ENCODE measurements around the gene HPS4.
"Not testable (repeated sequence)": the region's sequence is repeated elsewhere in the genome, so short reads cannot be mapped to it uniquely, and the experiment has no call there.

Gene HPS4

GRCh38 chr22:26445577-26446275, 37.9 kb downstream of the HPS4 start:
- in situ Hi-C loops (cut with HindIII; ENCODE audit: low sequenced_read_pairs) = no loop called here

GRCh38 chr22:26444777-26445176, 38.8 kb downstream of the HPS4 start:
- in situ Hi-C loops (cut with HindIII; ENCODE audit: low sequenced_read_pairs) = no loop called here

DNA sequence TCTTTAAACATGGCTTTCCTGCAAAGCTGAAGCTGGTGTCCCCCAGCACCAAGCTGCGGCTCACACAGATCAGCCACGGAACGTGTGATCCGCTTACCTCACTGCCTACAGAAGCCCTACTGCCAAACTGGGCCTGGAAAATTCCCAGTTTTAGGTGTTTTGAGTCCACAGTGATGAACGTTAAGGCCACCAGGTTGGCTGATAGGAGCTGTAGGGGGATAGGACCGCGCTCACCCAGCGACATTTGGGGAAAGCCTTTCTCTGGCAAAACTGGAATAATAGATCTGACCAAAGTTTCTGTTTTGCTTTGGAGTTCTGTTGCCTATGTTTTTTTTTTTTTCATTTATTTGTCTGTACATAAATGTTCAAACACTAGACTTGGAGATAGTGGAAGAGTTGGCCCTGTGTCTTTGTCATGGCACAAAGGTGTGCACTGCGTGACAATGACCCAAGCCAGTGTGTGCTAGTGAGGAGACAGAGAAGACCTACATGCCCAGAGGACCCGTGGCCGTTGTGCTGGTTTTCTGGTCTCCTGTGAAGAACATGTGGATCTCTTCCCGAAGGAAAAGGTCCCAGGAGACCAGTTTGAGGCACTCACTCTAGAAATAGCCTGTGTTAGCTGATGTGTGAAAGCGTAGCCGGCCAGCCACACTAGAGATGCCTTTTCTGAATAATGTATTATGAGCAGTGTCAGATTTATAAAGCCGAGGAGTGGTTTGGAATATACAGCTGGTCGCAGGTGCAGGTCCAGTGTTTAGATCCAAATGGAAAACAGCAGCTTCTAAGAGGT, 39.5 kb downstream of the HPS4 start:
- in situ Hi-C loops (cut with HindIII; ENCODE audit: low sequenced_read_pairs) = no loop called here

DNA sequence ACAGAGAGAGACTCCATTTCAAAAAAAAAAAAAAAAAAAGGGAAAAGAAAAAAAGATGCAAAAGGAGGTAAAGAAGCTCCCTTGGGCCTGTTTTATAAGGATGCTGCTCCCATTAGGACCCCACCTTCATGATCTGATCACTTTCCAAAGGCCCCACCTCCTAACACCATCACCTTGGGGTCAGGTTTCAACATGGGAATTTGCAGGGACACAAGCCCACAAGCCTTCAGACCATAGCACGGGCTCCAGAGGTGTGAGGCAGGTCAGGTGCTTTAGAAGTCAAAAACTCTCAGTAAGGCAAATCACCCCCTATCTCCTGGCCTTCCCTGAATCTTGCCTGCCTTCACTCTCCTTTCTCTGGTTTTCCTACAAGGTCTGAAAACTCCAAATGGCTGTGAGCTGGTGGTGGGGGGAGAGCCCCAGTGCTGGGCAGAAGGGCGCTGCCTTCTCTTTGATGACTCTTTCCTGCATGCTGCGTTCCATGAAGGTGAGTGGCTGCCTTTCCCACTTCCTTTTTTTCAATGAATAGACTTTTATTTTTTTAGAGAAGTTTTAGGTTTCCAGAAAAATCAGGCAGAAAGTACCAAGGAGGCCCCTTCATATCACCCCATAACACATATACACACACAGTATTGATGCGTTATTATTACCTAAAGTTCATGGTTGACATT, 41.4 kb downstream of the HPS4 start:
- in situ Hi-C loops (cut with HindIII; ENCODE audit: low sequenced_read_pairs) = no loop called here

- in situ Hi-C loops (cut with HindIII; ENCODE audit: low sequenced_read_pairs) = no loop called here
Measured at GRCh38 chr22:26439559-26439958, 44.0 kb downstream of the HPS4 start.

- in situ Hi-C loops (cut with HindIII; ENCODE audit: low sequenced_read_pairs) = not testable (repeated sequence)
Measured at GRCh38 chr22:26438776-26439175, 44.8 kb downstream of the HPS4 start.

DNA sequence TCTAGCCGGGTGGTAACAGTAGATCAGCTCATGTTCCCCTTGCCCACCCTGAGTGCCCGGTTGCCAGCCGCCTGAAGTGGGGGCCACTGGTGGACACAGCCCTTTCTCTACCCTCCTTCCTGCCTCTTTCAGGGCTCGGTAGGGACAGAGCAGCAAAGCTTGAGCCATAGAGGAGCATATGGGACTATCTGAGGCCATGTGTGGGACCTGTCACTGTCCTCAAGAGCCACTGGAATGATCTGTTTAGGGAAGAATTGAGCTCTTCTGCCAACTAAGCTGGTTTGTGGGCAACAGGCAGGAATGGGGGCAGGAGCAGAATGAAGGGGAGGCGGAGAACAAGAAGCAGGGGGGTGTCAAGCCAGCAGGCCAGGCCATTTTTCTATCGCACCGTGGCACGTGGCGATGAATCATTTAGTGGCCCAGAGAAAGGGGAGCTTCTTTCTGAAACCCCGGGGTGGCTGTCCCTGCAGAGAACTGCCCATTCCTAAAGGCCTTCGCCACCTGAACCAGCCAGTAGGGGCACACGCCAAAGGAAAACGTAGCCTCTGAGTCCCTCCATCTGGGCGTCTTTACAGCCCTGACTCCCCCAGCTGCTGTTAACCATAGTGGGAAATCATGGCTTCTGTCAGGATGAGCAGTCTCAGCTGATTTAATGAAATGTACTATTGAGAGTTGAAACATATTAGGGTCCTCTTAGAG, 45.7 kb downstream of the HPS4 start:
- in situ Hi-C loops (cut with HindIII; ENCODE audit: low sequenced_read_pairs) = no loop called here

DNA sequence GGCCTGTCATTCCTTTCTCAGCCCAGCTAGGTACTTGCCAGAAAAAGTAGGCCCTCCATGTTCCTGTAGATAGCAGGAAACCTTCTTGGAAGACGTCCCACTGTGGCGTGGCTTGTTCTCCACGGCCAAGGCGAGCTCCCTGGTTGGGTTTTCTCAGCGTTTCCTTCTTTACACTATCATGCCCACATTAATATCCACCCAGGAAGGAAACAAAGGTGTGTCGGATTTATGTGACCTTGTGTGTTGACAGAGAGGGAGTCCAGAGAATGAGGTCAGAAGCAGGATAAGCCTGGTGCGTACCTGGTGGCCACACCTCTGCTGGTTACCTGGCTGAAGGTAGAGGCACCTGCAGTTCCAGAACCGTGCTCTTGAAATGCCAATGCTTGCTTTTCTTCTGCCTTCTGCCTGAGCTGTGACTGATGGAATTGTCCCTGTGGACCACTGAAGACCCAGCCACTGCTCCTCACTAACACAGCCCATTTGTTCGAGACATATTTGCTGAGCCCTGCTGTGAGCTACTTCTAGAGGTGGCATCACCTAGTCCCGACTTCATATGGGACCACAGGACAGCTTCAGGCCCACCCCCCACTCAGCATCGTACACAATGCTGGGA, 46.6 kb downstream of the HPS4 start:
- in situ Hi-C loops (cut with HindIII; ENCODE audit: low sequenced_read_pairs) = no loop called here

DNA sequence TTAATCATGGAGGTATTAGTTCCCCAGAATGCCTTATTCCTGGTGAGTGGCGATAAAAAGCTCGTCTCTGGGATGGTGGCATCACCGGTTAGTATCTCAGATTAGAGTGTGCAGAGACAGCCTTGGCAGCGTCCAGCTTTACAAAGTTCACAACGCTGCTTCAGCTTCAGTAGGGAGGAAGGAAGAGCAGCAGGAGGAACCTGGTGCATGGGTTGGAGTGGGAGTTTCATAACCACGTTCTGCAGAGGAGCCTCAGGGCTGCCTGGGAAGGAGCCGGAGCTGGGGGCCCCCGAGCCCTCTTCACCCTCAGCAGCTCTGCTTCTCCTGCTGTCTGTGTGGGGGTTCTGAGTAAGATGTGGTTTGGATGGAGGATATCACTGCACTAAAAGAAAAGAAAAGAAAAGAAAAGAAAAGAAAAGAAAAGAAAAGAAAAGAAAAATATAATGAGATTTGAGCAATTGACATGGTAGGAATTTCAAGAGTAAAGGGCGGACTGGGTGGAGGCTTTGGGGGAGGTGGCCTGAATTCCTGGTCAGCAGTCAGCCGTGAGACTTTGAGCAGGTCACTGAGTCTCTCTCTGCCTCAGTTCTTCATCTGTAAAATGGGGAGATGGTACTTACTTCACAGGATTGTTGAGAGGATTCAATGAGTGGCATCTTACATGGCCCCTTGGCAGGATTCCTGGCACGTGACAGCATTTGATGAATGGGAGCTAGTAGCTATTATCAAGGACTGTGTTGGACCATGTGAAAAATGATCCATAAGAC, 48.1 kb downstream of the HPS4 start:
- in situ Hi-C loops (cut with HindIII; ENCODE audit: low sequenced_read_pairs) = no loop called here

GRCh38 chr22:26433805-26434204, 49.8 kb downstream of the HPS4 start:
- in situ Hi-C loops (cut with HindIII; ENCODE audit: low sequenced_read_pairs) = no loop called here

DNA sequence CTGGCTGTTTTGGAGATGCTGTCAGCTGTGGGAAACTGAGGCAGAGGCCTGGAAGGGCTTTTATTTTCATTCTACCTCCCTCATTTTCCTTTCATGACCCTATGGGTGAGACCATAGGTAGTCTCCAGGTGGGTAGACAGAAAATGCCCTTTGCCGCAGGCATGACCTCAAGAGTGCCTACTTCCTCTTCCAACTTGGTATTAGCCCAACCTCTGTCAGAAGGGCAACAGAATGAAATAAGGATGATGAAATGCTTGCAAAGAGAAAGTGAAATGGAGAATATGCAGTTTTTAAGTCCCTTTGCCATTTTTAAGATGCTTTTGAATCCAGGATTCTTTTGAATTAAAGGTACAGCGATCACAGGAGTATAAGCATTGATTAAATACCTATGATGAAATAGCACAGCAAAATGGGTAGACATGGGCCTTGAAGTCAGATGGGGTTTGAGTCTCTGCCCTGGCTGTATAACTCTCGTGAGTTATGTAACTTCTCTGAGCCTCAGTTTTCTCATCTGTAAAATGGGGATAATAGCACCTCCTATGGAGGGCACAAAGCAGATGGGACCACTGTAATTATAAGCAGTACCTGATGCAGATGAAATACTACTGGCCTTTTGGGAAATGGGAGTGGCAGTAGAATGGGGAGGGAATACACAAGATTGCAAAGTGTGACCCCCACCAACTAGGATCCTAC, 50.8 kb downstream of the HPS4 start:
- in situ Hi-C loops (cut with HindIII; ENCODE audit: low sequenced_read_pairs) = no loop called here

- in situ Hi-C loops (cut with HindIII; ENCODE audit: low sequenced_read_pairs) = no loop called here
Measured at GRCh38 chr22:26431261-26431995, 52.2 kb downstream of the HPS4 start.

DNA sequence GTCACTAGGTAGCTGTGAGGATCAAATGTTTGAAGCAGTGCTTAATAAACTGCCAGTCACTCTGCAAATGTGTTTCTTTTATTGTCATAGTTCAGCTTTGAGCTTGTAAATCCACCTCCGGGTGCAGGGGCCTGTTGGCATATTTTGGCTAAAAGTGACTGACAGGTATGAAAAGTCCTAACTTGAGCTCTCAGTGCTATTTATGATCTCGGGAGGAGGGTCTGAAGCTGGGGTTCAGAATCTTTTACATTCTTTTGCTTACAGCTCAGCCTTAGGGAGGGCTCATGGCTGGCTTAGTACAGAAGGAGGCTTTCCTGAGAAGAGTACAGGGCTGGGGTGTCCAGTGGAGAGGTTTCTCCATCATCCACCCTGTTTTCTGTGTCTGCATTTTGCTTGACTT, 53.0 kb downstream of the HPS4 start:
- in situ Hi-C loops (cut with HindIII; ENCODE audit: low sequenced_read_pairs) = no loop called here

- in situ Hi-C loops (cut with HindIII; ENCODE audit: low sequenced_read_pairs) = no loop called here
Measured at GRCh38 chr22:26429458-26430286, 53.9 kb downstream of the HPS4 start.

DNA sequence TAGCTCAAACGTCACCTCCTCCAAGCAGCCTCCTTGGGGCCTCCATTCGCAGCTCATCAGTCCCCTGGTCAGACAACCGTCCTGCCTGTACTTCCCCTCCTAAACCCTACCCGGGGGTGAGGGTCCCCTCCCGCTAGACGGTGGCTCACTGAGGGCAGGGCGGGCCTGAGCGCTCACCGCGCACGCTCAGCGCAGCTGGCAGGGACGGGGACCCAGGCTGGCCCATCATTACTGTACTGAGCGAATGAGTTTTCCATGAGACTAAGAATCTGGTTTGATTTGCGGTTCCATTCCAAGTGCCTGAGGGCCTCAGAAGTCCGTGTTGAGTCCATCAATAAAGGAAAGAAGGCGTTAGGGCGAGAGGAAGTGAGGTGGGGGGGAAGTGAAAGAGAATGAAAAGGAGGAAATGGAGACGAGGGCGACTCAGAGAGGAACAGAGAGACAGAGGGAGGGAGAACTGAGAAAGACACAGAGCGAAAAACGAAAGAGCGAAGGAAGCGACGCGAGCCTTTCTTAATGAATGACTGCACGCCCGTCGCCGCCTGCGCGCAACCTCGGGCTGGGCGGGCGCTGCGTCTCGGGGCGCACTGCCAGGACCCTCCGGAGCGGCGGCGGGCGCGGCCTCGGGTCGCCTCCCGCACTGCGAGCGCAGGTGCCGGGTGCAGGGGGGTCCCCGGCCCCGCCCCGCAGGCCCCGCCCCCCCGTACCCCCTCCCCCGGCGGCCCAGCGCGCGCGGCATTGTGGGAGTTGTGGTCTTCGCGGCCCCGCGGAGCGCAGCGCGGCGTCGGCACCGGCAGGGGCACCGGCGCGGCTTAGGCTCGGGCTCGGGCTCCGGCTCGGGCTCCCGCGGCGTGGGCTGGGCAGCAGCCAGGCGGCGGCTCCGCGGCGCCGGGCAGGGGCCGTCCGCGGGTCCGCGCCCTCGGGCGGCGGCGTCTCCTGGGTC, 54.8 kb downstream of the HPS4 start, which contains the start of gene ASPHD2:
TSS of gene ASPHD2 (plus strand) at position 746 of the 943 bp plus-strand sequence. CDS start 4,356 bp downstream, outside the sequence.
- in situ Hi-C loops (cut with HindIII; ENCODE audit: low sequenced_read_pairs) = no loop called here

- in situ Hi-C loops (cut with HindIII; ENCODE audit: low sequenced_read_pairs) = no loop called here
Measured at GRCh38 chr22:26426924-26427323, 56.7 kb downstream of the HPS4 start.

DNA sequence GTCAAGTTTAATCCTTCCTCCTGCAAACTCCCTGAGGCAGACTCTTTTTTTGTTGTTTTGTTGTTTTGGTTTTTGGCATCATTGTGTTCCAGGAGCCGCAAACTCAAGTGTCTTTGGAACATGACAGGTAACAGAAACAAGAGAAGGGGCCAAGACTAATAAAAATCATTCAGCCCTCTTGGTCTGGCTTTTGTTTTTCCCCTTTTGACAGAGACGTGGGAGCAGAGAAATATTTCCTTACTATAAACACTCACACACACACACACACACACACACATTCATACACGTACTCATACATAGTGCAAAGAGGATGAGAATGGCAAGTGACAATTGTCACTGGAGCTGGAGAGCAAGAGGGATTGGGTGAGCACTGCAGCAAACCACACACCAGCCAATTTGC, 65.0 kb downstream of the HPS4 start:
- in situ Hi-C loops (cut with HindIII; ENCODE audit: low sequenced_read_pairs) = loop anchor here (5.0 kb wide), 1 partner anchor 49 kb away; no protein-coding TSS in a partner anchor

Measured in DLD1 (cell line).